ENCODE results near the gene CLMN. TPM values are rescaled to one million over a fixed set of nuclear protein-coding genes. Genes with fewer than 3 reads are reported as not detected.

Gene CLMN
- total RNA-seq, 1 experiment from 2014 or later: 4.5 TPM

Other genes starting within 250 kb of the CLMN start
- gene DICER1, start 162.4 kb downstream of the CLMN start, total RNA-seq (2014; rRNA removed; shearing (Covaris generic)): 39.7 and 68.8 TPM in 2 replicates
- gene SYNE3, start 196.7 kb upstream of the CLMN start, total RNA-seq (2014; rRNA removed; shearing (Covaris generic)): 0.31 and 0.63 TPM in 2 replicates
- gene GLRX5, start 215.1 kb upstream of the CLMN start, total RNA-seq (2014; rRNA removed; shearing (Covaris generic)): 67.1 and 73.1 TPM in 2 replicates